Kasumi-1 (cell line): ENCODE results near the gene TBC1D25.
"Not testable (repeated sequence)": the region's sequence is repeated elsewhere in the genome, so short reads cannot be mapped to it uniquely, and the experiment has no call there.

ENCODE experiments used
- DNase-seq, 2 experiments: peaks; one replicate each; lab custom pipeline; 2025; lab: John Stamatoyannopoulos, UW

TBC1D25 gene

GRCh38 chrX:48516285-48516684 lies 23.2 kb upstream of the TBC1D25 start:
- DNase-seq = no peak

GRCh38 chrX:48516987-48517386 lies 22.5 kb upstream of the TBC1D25 start:
- DNase-seq = no peak

GRCh38 chrX:48519481-48519880 lies 20.0 kb upstream of the TBC1D25 start:
- peak in 1 of 2 experiments; percentile 8 for DNase-seq

- no peak for DNase-seq
Measured at GRCh38 chrX:48520455-48520854, 19.1 kb upstream of the TBC1D25 start.

DNA sequence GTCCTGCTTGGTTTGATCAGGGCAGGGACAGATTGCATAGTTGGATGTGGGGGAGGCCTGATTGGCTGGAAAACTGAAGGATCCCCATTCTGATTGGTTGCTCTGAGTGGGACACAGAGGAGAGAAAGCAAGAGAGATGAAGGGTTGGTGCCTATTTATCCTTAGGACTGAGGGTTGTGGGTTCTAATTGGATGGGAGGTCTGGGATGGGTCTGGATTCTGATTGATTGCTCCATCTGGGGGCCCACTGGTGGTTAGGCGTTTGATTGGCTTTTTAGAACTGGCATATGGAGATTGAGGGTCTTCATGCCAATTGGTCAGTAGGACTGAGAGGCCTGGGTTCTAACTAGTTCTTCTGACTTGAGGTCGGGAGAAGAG lies 18.6 kb upstream of the TBC1D25 start:
- no peak for DNase-seq

DNA sequence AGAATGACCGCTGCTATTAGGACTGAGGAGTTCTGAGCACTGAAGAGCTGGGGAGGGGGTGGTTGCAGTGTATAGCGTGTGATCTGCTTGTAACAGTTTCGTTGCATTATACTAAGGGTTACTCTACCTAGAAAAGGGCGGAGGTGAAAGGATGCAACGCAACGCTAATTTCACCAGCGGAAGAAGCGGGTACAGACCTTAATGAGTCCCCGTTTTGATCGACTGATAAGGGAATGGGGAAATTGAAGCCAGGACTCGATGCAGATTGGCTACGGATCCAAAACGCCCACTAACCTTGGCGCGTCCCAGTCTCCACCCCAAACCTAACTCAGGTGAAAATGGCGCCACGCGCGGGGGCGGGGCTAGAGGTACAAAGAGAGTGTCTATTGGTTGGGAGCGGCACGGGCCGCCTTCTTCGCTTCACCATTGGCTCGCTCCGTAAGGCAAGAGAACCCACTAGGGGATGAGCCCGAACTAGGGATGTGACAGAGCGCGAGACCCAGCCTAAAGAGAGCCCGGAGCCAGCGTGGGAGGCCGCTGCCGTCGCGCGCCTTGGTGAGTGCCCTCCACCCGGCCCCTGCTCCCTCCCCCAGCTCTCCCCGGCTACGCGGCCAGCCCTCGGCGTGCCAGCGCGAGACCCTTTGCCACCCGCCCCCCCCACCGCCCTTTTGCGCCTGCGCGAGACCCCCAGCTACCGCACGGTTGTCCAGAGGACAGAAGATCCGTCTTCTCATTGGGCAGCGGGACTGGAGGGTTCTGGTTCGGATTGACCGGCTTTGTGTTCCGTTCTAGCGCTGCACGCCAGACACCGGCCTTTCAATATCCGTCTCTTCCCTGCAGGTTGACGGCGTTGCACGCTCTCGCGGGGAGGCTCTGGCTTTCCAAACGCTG lies 17.9 kb upstream of the TBC1D25 start, which contains the start of gene EBP:
EBP (plus strand) TSS at position 456 of the 891 bp plus-strand sequence. CDS start 1,964 bp downstream, outside the sequence.
- DNase-seq = peak; percentile 88 to 93

DNA sequence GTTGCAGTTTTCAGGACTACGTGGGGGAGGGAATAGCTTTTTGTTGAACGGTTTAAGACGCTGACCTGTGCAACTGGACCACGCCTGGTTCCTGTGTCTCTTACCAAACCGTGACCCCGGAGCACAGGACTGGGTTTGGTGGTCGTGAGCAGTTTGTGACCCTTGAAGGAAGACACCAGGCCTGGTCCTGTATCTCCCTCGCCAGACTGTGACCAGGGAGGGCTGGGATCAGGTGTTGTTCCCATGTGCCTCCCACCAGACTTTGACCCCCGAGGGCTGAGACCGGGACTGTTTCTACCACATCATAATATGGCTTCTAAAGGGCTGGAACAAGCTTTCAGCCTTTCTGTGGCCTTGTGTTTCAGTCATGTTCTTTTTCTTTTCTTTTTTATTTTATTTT lies 17.2 kb upstream of the TBC1D25 start:
- no peak for DNase-seq

DNA sequence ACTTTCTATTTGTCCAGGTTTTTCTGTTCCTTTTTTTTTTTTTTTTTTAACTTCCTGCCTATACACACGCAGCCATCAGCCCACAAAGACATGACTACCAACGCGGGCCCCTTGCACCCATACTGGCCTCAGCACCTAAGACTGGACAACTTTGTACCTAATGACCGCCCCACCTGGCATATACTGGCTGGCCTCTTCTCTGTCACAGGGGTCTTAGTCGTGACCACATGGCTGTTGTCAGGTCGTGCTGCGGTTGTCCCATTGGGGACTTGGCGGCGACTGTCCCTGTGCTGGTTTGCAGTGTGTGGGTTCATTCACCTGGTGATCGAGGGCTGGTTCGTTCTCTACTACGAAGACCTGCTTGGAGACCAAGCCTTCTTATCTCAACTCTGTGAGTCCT lies 15.8 kb upstream of the TBC1D25 start:
- DNase-seq = no peak

GRCh38 chrX:48525853-48526252 lies 13.7 kb upstream of the TBC1D25 start:
- DNase-seq = not testable (repeated sequence)

- DNase-seq = no peak
Measured at GRCh38 chrX:48530736-48531135, 8.8 kb upstream of the TBC1D25 start.

DNA sequence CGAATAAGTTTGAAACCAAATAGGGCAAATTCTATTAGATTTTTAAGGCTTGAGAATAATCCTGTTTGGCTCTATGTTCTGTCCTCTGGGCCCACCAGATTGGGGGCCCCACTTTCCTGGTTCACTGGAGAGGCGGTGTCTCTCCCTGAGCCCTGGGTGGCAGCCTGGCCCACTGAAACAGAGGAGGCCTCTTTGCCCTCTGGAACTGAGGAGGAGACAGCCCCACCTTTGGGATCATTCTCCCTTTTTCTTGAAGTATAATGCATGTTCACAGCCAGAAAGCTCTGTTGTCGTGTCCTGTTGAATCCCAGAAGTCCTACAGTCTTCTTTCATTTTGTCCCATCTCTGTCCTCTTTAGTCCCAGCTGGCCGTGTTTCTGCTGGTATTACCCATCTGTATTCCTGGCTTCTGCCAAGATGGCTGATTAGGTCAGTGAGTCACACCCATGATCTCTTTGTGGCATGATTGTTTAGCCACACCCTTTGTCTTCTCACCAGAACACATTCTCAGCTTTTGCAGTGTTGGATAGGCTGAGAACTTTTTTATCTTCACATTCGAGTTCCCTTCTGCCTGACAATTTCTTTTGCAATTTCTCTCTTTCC lies 8.1 kb upstream of the TBC1D25 start:
- no peak for DNase-seq

- no peak for DNase-seq
Measured at GRCh38 chrX:48532161-48532560, 7.4 kb upstream of the TBC1D25 start.

DNA sequence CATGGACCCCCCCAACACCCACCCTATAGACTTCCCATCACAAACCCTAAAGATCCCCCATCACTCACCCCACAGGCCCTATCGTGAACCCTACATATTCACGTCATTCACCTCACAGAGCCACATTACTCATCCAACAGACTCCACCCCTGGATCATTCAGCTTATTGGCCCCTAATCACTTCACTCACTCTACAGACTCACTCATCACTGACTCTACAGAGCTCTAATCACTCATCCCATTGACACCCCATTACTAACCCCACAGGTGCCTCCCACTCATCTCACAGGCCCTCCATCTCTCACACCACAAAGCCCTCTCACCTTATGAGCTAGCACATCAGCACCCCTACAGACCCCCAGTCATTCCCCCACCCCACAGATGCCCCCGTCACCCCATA lies 6.3 kb upstream of the TBC1D25 start:
- no peak for DNase-seq

- no peak for DNase-seq
Measured at GRCh38 chrX:48538641-48539344, 721 bp upstream of the TBC1D25 start.

GRCh38 chrX:48540028-48540375 lies 488 bp downstream of the TBC1D25 start:
- DNase-seq = peak; percentile 1 to 19

GRCh38 chrX:48540480-48540879 lies 966 bp downstream of the TBC1D25 start:
- no peak for DNase-seq

DNA sequence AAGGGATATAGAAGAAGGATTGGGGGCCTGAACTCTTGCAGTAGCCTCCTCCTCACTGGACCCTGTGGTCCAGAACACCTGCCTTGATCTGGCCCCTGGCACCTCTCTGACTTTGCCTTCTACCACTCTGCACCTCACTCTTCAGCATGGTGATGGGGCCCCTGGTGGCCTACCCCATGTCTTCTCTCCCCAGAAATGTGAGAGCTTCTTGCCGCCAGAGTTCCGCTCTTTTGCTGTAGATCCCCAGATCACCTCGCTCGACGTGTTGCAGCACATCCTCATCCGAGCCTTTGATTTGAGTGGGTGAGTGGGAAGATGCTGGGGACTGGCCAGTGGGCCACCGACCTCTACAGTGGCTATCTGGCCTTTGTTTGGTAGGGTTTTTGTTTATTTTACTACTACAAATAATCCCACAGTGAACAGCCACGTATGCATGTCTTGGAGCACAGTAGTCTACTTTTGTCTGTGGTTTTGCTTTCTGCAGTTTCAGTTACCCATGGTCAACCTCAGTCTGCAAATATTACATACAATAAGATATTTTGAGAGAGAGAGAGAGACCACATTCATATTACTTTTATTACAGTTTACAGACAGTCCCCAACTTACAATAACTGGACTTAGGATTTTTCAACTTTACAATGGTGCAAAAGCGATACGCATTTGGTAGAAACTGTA lies 1.8 kb downstream of the TBC1D25 start:
- no peak for DNase-seq

DNA sequence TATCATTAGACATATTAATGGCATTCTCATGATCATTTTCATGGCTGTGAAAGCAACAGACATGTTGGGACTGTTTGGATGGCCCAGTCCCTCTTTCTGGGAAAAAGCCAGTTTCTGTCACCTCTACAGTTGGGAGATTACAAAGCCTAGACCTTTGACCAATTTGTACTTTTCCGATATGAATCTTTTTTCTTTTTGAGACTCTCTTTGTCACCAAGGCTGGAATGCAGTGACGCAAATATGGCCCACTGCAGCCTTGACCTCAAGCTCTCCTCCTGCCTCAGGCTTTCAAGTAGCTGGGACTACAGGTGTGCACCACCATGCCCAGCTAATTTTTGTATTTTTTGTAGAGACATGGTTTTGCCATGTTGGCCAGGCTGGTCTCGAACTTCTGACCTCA lies 9.4 kb downstream of the TBC1D25 start:
- no peak for DNase-seq

- DNase-seq = not testable (repeated sequence)
Measured at GRCh38 chrX:48555731-48556325, 16.3 kb downstream of the TBC1D25 start.

- no peak for DNase-seq
Measured at GRCh38 chrX:48558271-48558670, 18.8 kb downstream of the TBC1D25 start.

DNA sequence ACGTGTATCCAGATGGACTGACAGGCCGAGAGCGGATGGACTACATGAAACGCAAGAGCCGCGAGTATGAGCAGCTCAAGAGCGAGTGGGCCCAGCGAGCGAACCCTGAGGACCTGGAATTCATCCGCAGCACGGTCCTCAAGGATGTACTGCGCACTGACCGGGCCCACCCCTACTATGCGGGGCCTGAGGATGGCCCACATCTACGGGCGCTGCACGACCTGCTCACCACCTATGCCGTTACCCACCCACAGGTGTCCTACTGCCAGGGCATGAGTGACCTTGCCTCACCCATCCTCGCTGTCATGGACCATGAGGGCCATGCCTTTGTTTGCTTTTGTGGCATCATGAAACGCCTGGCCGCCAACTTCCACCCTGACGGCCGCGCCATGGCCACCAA lies 20.1 kb downstream of the TBC1D25 start:
- no peak for DNase-seq

GRCh38 chrX:48560056-48560455 lies 20.5 kb downstream of the TBC1D25 start:
- DNase-seq = no peak
